Glutamatergic neuron (in vitro differentiated cells): ENCODE results near the gene ARHGAP45. TPM values are rescaled to one million over a fixed set of nuclear protein-coding genes. Genes with fewer than 3 reads are reported as not detected.
"Not testable (repeated sequence)": the region's sequence is repeated elsewhere in the genome, so short reads cannot be mapped to it uniquely, and the experiment has no call there.

Experiments
- DNase-seq: peaks from one replicate; pipeline ENCODE4 v3.0.0; 2022
- H3K27ac Mint-ChIP-seq: one replicate; pipeline ENCODE4 v1.8.0; 2020; ENCODE audit warnings: mild to moderate bottlenecking, mixed read lengths, inconsistent platforms; ENCODE audit not compliant: unreplicated experiment
- H3K27me3 Mint-ChIP-seq: one replicate; pipeline ENCODE4 v1.8.0; 2020; ENCODE audit warnings: mild to moderate bottlenecking, moderate library complexity, mixed read lengths, inconsistent platforms; ENCODE audit not compliant: unreplicated experiment
- H3K36me3 Mint-ChIP-seq: one replicate; pipeline ENCODE4 v1.8.0; 2020; ENCODE audit warnings: mild to moderate bottlenecking, mixed read lengths, inconsistent platforms; ENCODE audit not compliant: unreplicated experiment
- H3K4me1 Mint-ChIP-seq: one replicate; pipeline ENCODE4 v1.8.0; 2020; ENCODE audit warnings: mild to moderate bottlenecking, low read depth, mixed read lengths, inconsistent platforms; ENCODE audit not compliant: unreplicated experiment
- H3K4me3 Mint-ChIP-seq: one replicate; pipeline ENCODE4 v1.8.0; 2020; ENCODE audit warnings: mild to moderate bottlenecking, mixed read lengths, inconsistent platforms; ENCODE audit not compliant: unreplicated experiment
- H3K9me3 Mint-ChIP-seq: one replicate; pipeline ENCODE4 v1.8.0; 2020; ENCODE audit warnings: mild to moderate bottlenecking, moderate library complexity, mixed read lengths, inconsistent platforms; ENCODE audit not compliant: unreplicated experiment
- CTCF ChIP-seq: fragments of 200-600 bp; sonication (generic); IDR thresholded peaks from one replicate; pipeline ENCODE4 v1.5.0; 2021; ENCODE audit not compliant: partially characterized antibody, unreplicated experiment
- total RNA-seq: library from RNA; stranded (reverse); fragmentation: NEBNext Ultra II Directional; extraction: Animal tissue kit (Norgen Biotek cat#: 25700); gene quantifications from one replicate; pipeline ENCODE4 v1.2.1, GENCODE V29; 2021; ENCODE audit not compliant: unreplicated experiment

The ARHGAP45 gene
- total RNA-seq, 1 donor from 2014 or later = 1.7 TPM

GRCh38 chr19:1111641-1112267, 44.8 kb downstream of the ARHGAP45 start:
- H3K4me1 Mint-ChIP-seq = peaks cover 2% of the 10 kb centered on the region
- peaks cover 2% of the 10 kb centered on the region for H3K9me3 Mint-ChIP-seq
- no peak for DNase-seq
- H3K36me3 Mint-ChIP-seq = no peaks in the 10 kb centered on the region
- no peak overlapping the region for H3K27ac Mint-ChIP-seq
- H3K27me3 Mint-ChIP-seq = peaks cover 1% of the 10 kb centered on the region
- H3K4me3 Mint-ChIP-seq = no peak overlapping the region
- no peak for TF ChIP-seq CTCF

DNA sequence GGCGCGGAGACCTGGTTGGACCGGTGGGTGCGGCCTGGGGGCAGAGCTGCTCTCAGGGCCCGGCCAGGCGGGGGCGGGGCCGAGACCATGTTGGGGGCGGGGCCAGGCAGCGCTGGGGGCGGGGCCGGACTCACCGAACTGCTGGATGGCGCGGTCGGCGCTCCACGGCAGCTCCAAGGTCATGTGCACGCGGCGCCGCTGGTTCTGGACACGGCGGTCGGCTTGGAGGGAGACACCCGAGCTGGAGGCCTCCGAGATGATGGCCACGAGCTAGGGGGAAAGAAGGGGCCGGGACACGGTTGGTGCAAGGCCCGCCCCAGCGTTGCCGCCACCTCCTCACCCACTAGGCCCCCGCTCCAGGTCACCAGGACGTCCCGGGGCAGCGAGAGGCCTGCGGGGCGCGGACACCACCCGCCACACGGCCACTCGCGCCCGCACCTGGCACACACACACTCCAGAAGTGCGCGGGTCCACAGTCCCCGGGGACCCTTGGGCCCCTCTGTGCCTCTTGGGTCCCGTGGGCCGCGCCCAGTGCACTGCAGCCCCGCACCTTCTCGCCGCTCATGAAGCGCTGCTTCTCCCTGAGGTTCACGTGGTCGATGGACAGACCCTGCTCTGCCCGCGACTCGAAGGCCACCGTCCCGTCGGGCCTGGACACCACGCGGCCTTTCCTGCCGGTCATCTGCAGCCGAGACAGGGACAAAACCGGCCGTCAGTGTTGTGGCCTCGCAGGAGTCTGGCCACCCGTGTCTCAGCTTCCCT, 45.5 kb downstream of the ARHGAP45 start:
- Mint-ChIP-seq H3K4me1 (peaks cover 2% of the 10 kb centered on the region), H3K27me3 (peaks cover 1% of the 10 kb centered on the region), H3K4me3 (no peak overlapping the region), H3K36me3 (no peaks in the 10 kb centered on the region), H3K9me3 (peaks cover 2% of the 10 kb centered on the region), H3K27ac (peak overlapping the region; percentile 22)
- DNase-seq = no peak
- no peak for TF ChIP-seq CTCF

GRCh38 chr19:1113030-1113985, 46.3 kb downstream of the ARHGAP45 start:
- H3K27me3 Mint-ChIP-seq = peaks cover 1% of the 10 kb centered on the region
- peaks cover 2% of the 10 kb centered on the region for H3K9me3 Mint-ChIP-seq
- peaks cover 2% of the 10 kb centered on the region for H3K4me1 Mint-ChIP-seq
- no peak overlapping the region for H3K4me3 Mint-ChIP-seq
- peak overlapping the region; percentile 38 for H3K27ac Mint-ChIP-seq
- no peaks in the 10 kb centered on the region for H3K36me3 Mint-ChIP-seq
- DNase-seq = peak; percentile 96
- peak; percentile 76 for TF ChIP-seq CTCF

DNA sequence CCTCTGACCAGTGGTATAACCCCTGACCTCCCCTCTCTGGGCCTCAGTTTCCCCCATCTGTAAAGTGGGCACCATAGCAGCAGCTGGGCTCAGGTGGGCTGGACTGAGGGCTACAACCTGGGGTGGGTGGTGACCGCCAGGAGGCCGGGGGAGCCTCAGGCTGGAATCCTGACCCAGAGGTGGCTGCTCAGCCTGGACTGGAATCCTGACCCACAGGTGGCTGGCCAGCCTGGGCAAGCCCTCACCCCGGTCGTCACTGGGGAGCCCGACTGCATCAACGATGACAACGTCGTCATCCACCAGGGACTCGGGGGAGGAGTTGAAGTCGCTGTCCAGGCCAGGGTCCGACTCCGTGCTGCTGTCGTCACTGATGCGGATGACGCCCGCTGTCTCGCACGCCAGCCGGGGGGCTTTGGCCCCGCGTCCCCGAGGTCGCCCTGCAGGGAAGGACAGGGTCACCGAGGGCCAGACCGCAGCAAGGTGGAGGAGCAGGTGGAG, 47.1 kb downstream of the ARHGAP45 start:
- H3K4me3 Mint-ChIP-seq = no peak overlapping the region
- peaks cover 2% of the 10 kb centered on the region for H3K4me1 Mint-ChIP-seq
- TF ChIP-seq CTCF = no peak
- DNase-seq = no peak
- no peaks in the 10 kb centered on the region for H3K36me3 Mint-ChIP-seq
- peak overlapping the region; percentile 38 for H3K27ac Mint-ChIP-seq
- peaks cover 1% of the 10 kb centered on the region for H3K27me3 Mint-ChIP-seq
- peaks cover 2% of the 10 kb centered on the region for H3K9me3 Mint-ChIP-seq

DNA sequence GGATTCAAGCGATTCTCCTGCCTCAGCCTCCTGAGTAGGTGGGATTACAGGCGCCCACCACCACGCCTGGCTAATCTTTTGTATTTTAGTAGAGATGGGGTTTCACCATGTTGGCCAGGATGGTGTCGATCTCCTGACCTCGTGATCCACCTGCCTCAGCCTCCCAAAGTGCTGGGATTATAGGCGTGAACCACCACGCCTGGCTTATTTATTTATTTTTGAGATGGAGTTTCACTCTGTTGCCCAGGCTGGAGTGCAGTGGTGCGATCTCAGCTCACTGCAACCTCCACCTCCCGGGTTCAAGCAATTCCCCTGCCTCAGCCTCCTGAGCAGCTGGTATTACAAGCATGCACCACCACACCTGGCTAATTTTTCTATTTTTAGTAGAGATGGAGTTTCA, 47.8 kb downstream of the ARHGAP45 start:
- H3K27me3 Mint-ChIP-seq, H3K4me3 Mint-ChIP-seq, H3K4me1 Mint-ChIP-seq, DNase-seq, H3K36me3 Mint-ChIP-seq, H3K9me3 Mint-ChIP-seq: not testable (repeated sequence)
- peak overlapping the region; percentile 59 for H3K27ac Mint-ChIP-seq
